Limb (tissue), 2 donors: Measurements from ENCODE around the gene REXO1.
"Not testable (repeated sequence)": the region's sequence is repeated elsewhere in the genome, so short reads cannot be mapped to it uniquely, and the experiment has no call there.

Experiments
- DNase-seq, 2 donors: peaks; one replicate each; pipeline ENCODE4 v3.0.0-alpha.2; 2016; ENCODE audit errors: extremely low spot score in 2 of 2

Gene REXO1

DNA sequence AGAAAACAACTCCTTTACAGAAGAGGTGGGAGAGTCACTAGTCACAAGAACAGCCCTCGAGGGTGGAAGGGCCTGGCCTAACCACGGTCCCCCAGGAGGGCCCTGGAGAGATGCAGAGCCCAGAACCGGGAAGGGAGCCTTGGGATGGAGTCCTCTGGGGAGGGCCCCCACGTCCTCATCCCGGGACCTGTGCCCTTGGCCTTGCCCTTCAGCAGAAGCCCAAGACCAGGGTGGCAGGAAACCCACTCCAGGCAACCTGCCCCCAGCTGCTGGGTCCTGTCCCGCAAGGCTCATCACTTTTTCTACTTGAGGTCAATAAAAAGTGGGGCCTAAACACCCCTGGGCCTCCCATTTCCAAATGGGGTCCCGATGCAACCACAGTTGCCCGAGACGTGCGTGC, 33.9 kb downstream of the REXO1 start:
- DNase-seq, result no peak

DNA sequence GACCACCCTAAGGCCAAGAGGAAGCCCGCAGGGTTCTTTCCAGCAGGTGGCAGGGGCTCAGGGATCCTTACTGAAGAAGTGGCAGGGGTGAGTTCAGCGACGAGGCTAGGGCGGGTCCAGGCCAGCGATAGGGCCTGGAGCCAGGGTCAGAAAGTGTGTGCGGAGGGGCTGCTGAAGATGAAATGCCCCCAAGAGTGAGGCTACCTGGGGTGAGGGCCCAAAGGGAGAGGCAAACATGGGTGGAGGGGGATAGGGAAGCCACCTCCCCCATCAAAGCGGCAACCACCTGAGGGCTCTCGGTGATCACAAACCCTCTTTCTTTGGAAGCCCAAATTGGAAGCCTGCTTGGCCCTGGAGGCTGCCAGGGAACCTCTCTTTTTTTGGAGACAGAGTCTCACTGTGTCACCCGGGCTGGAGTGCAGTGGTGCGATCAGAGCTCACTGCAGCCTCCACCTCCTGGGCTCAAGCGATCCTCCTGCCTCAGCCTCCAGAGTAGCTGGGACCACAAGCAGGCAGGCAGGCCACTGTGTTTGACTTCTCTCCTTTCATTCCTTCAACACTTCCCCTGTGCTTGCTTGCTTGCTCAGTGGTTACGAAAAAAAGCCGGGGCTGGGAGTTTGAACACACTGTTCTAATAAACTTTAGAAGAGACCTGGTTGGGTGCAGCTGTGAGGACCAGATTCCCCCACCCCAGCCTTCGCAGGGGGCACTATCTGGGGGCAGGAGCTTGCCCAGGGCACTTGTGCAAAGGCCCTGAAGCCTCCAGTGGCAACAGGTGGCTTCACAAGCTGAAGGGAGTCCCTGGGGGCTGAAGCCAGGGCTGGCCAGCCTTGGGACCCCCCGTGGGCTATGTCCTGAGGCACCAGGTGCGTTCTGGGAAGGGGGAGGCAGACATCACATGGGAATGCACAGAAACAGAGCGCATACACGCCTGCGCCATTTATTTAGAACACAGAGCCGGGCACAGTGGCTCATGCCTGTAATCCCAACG, 34.8 kb downstream of the REXO1 start:
- no peak for DNase-seq

DNA sequence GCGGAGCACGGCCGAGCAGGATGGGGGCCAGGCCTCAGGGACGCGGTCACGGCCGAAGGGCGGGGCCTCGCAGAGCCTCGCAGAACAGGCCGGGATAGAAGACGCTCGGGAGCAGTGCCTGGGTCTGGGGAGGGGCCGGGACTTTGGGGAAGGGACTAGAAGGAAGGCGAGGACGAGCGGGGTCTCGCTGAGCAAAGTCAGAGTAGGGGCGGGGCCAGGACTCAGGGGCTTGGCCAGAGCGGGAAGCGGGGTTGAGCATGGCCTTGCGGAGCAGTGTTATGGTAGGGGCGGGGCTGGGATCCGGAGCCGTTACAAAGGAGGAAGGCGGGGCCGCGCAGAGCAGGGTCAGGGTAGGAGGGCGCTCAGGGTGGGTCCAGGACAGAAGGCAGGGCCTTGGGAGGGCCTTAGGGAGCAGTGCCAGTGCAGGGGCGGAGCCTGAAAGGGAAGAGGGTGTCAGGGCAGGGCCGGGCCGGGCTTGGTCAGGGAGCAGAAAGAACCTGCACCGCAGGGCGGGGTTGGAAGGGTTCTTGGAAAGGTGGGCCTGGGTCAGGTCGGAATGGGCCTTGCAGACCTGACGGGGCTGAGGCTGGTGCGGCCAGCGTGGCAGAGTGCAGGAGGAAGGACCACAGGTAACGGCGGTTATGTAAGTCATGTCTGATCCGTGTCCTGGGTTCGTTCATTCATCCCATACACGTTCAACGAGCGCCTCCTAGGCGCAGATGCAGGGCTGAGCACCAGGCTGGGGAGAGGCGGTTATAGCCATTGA, 35.7 kb downstream of the REXO1 start:
- DNase-seq, result peak; percentile 74 to 87

DNA sequence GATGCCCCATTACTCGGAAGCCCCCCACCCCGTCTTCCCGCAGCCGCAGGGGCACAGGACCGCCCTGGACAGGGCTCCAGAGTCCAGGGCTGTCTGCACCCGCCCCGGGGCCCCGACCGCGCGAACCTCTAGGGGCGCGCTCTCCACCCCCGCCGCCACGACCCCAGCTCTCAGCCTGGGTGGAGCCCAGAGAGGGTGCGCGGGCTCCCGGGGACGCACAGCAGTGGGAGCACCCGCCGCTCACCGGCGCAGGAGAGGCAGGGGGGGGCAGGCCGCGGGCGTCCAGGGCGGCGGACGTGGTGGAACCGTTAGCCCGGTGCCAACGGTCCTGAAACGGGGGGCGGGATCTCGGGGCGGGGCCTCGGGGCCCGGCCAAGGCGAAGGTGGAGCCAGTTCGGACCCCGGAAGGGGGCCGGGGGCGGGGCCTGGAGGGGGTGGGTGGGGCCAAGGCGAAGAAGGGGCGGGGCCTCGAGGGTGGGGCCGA, 36.3 kb downstream of the REXO1 start, which contains the start of gene ATP8B3:
Gene ATP8B3 (minus strand): TSS at position 335 of the 484 bp plus-strand sequence. CDS start 540 bp downstream, outside the sequence.
- no peak for DNase-seq

DNA sequence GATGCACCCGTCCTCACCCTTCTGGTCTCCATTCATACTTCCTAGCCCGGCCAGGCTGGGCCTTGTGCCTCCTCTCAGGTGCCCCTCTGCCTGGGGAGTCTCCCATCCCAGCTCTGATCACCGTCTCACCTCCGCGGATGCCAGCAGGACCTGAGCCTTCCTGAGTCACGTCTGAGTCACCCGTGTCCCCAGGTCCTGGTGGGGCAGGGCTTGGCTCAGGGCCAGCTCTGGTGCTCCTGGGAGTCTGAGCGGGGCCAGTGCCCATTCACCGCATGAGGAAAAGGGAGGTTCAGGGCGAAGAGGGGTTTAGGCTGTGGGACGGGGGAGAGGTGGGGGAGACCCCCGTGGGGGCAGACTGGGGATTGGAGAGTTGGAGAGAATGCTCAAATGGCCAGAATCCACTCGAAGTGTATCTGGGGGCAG, 36.8 kb downstream of the REXO1 start:
- no peak for DNase-seq

DNA sequence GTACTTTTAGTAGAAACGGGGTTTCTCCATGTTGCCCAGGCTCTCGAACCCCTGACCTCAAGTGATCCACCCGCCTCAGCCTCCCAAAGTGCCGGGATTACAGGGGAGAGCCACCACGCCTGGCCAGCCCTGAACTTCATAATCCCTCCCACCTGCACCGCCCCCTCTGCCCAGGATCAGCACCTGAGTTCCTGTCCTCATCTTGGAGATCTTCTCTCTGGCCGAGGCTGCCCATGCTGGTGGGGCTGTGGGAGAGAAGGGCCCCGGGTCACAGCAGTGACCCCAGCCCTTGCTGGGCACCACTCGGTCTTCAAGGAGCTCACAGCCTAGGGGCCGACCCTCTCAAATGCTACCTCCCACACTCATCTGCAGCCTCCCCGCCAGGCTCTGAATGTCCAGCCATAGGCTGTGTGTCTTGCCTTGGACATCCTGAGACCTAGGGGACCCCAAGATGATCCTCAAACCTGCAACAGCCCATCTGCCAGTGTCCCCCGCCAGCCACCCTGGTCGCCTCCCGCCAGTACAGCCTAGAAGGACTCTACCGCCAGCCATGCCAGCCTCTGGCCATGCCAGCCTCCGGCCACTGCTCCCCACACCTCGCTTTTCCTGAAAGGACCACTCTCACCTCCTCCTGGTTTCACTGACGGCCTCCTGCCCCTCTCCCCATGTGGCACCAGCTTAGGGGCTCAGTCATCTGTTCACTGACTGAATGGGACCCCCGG, 37.7 kb downstream of the REXO1 start:
- DNase-seq, result no peak

DNA sequence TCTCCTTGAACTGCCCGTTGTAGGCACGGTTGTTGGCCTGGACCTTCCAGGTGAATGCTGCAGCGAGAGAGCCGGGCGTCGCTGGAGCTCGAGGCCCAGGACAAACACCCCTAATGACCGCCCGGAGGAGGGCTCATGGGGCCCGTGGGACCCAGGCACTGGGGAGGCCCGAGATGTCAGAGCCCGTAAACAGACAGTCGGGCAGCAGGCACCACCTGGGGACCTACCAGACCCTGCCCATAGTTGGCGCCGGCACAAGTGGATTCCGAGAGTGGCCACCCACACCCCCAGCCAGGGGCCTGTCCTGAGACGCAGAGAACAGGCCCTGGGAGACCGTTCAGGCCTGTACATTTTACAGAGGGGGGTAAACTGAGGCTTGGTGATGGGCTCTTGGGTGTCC, 38.6 kb downstream of the REXO1 start:
- no peak for DNase-seq

DNA sequence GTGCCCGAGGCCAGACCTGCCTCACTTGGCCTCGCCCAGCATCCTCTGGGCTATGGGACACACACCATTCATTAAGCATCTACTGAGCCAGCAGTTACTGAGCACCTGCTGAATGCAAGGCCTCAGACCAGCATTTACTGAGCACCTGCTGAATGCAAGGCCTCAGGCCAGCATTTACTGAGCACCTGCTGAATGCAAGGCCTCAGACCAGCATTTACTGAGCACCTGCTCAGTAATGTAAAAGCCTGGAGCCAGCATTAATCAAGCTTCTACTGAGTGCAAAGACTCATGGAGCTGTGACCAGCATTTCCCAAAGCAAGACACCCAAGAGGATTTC, 39.9 kb downstream of the REXO1 start:
- no peak for DNase-seq

DNA sequence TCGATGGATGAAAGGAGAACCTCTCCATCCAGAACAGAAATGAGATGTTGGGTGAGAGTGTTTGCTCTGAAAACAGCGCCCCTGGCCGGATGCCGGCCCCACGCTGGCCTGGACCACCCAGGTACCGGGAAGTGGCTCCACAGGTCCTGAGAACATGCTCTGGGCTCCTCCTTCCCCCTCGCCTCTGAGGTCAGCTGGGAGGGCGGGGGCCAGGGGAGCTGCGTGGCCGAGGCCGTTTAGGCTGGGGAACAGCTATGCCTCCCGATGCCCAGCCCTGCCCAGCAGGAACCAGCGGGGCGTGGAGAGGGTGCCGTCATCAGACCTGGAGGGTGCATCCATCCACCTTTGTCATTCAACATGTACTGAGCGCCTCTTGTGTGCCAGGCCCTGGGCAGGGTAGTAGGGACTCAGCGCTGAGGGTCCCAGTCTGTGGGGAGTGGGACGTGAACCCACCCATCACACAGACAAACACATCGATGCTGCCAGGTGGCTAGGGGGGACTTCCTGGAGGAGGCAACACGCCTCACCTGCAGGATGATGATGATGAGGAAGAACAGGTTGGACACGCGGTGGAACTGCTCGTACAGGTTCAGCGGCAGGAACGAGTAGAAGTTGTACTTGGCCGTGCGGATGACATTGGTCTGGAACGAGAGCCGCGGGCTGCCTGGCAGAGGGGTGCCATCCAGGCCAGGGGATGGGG, 40.4 kb downstream of the REXO1 start:
- DNase-seq, result peak in 1 of 2 donors; percentile 49

DNA sequence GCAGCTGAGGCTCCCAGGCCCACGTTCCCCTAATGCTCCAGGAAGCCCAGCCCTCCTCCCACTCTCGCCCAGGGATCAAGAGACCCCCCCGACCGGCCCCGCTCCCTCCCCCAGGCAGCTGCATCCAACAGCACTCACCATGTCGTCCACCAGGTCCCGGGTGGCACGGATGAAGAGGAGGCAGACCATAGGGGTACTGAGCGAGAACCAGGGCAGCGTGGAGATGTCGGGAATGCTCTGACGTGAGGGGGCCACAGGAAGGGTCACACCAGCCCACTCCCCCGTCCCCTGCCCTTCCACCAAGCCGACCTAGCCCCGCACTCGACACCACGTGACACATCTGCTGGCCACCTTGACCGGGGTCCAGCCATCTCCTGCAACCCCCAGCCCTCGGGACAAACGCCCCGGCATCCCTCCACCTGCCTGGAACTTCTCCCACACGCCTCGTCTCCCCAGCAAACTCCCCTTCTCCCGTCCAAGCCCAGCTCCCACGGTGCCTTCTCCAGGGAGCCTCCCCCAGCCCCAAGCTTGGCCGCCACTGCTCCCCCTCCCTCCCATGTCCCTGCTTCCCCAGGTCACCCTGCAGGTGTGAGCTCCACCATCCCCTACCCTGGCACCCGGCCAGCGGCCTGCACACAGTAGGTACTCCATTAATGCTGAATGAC, 41.1 kb downstream of the REXO1 start:
- no peak for DNase-seq

DNA sequence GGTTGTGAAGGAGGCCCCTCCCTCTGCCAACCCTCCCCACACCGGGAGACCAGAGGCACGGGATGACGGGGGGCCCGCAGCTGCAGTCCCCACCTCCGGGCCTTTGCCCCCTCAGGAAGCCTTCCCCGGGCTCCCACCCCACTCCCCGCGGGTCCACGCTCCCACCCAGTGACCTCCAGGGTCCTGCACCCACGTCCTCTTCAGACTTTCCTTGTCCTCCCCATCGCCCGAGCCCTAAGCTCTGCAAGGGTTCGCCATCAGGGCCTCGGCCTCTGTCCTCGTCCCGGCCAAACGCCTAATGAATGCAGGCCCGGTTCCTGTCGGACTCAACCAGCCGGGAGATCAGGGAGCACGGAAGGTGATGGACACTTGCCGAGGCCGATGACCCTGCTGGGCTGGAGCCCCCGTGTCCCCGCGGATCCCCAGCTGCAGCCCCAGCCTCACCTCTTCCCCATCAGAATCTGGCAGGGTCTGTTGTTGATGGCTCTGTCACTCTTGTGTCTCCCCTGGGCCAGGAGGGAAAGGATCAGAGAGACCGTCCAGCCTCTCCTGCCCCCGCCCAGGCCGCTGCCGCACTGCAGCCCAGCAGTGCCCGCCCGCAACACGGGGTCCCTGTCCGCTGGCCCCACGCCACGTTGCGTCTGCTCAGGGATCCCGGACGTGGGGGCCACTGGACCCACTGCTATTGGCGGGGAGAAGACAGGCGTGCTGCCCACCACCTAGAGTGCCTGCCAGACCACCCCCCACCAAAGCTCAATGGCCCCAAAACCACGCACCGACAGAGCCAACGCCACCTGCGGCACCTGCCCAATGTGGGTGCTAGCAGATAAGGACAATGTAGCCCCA, 41.9 kb downstream of the REXO1 start:
- DNase-seq, result no peak

DNA sequence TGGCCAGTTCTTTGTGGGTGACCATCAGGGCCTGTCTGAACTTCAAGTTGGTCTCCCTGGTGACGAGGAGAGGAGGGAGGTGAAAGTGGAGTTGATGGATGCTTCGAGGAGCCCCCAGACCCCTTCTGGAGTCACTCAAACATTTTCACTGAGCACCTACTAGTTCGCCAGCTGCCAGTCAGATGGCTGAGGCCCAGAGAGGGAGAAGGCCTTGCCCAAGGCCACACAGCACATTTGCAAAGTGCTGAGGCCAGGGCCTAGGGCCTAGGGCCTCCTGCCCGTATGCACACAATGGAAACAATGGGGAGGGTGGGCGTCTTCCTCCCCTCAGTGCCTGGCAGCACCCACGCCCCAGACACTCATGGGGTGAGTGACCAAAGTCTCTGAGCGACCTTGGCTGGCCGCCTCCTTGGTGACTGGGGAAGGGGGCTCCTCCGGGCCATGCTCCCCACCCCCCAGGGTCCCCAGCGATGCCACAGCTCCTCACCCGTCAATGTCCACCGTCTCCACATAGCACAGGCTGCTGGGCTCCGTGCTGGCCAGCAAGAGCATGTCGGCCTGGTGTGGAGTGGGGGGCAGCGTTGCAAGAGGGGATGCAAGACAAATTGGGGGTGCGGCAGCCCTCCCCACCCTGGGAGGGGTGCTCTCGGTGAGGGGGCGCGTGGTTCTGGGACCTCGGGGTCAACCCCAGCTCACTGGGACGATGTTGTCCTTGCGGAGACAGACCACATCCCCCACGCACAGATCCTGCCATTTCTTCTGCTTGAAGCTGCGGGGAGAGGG, 42.7 kb downstream of the REXO1 start:
- DNase-seq, result no peak

DNA sequence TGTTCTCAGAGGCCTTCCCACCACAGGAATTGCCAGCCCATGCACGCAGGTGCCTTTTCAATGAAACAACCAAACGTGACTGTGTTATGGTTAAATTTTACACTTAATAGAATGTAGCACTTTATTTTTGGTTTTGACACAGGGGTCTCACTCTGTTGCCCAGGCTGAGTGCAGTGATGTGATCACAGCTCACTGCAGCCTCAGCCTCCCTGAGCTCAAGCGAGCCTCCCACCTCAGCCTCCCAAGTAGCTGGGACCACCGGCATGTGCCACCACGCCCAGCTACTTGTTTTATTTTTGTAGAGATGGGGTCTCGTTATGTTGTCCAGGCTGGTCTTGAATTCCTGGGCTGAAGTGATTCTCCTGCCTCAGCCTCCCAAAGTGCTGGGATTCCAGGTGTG, 43.4 kb downstream of the REXO1 start:
- DNase-seq, result no peak

DNA sequence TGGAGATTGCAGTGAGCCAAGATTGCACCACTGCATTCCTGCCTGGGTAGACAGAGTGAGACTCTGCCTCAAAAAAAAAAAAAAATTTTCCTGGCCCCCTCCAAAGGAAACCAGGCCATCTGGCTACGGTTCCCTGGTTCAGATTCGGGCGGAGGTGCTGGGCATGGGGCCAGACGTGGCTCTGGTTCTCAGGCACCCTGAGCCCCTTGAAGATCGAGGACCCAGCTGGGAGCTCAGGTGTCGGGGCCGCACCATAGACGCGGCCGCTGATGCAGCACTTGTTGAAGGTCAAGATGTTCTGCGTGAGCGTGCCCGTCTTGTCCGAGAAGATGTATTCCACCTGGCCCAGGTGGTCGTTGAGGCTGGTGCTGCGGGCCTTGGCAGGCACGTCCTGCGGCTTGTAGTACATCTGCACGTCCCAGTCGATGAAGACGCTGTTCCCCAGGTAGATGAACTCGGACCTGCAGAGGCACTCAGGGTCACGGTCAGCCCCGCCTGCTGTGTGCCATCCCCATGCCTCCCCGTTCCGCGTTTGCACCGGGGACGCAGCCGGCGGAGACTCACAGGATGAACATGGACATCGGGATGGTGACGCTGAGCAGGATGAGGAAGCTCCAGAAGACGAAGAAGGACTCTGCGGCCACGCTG, 48.5 kb downstream of the REXO1 start:
- no peak for DNase-seq

DNA sequence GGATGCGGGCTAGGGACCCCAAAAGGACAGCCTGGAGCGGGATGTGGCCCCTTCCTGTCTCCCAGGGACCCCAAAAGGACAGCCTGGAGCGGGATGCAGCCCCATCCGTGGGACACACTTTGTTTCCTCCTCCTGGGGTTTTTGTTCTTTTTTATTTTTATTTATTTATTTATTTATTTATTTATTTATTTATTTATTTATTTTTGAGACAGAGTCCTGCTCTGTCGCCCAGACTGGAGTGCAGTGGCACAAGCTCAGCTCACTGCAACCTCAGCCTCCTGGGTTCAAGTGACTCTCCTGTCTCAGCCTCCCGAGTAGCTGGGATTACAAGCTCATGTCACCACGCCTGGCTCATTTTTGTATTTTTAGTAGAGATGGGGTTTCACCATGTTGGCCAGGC, 51.0 kb downstream of the REXO1 start:
- DNase-seq, result not testable (repeated sequence)

DNA sequence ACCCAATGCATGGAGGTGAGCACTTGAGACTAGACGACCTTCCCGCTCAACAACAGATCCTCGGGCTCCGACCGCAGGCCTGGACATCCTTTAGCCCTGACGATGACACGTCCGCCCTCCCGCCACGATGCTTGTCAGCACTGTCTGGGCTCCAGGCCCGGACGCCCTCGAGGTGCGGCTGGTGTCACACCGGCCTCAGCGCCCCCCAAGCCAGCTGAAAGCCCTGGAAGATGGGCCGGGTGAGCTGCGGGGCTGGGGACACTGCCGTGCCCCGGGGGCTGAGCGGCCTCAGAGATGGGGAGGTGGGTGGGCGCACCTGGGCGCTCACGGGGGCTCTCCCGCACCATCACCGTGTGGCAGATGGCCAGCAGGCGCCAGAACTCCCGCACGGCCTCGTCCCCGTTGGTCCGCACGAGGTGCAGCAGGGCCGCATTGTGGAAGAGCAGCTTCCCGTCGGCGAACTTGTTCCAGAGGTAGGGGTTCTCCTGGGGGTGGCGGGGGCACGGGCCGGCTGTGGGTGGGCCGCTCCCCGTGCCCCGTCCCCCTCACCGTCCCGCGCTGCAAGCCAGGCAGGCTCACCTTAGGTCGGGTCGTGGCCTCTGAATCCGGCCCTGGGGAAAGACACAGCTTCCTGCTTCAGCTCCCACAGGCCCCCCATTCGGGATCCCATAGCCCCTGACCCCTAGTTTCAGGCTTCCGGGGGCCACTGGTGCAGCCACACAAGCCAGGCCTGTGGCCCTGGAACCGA, 51.7 kb downstream of the REXO1 start:
- DNase-seq, result no peak

DNA sequence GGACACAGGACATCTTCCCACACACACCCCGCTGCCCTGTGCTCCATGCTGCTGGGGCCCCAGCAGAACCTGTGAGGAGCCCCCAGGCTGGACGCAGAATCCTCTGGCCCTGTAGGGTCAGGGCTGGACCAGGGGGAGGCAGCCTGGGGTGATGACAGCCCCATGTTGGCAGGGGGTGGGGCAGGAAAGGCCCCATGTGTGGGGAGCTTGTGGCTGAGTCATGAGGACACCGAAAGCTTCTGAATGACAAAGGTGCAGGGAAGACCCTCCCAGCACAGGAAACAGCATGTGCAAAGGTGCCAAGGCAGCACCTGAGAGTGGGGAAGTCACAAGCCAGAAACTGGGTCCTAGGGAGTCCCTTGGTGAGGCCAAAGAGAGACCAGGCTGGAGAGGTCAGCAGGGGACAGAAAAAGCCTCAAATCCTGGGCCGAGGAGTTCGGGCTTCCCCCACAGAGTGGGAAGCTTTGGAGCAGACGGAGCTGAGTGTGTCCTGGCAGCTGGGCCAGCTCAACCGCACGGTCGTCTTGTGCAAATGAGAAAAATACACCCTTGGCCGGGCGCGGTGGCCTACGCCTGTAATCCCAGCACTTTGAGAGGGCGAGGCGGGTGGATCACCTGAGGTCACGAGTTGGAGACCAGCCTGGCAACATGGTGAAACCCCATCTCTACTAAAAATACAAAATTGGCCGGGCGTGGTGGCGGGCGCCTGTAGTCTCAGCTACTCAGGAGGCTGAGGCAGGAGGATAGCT, 53.7 kb downstream of the REXO1 start:
- DNase-seq, result no peak
